ENCODE measurements around the gene CD180. TPM values are rescaled to one million over a fixed set of nuclear protein-coding genes. Genes with fewer than 3 reads are reported as not detected.
A peak's percentile ranks its signal among the peaks of the same experiment; 100 is the strongest.

Gene CD180
- total RNA-seq, 2 experiments from 2014 or later: not detected

GRCh38 chr5:67188274-67189078 is 8.1 kb downstream of the CD180 start:
- no peak for TF ChIP-seq CTCF (IDR thresholded peaks at IDR 0.05)
- peak overlapping the region; percentile 20 for H3K27ac Mint-ChIP-seq
- H3K9me3 Mint-ChIP-seq: no peaks in the 10 kb centered on the region
- ChIA-PET POLR2A (interaction anchor here (0.9 to 1.3 kb wide), 2 partner anchors 14 to 24 kb away, joined by 3 read pairs; no protein-coding TSS in a partner anchor), CTCF (interaction anchor here (1.4 kb wide), 1 partner anchor 17 kb away, joined by 5 read pairs; no protein-coding TSS in a partner anchor)
- H3K4me1 Mint-ChIP-seq (ENCODE audit: low read depth): peaks cover 28% of the 10 kb centered on the region
- H3K27me3 Mint-ChIP-seq: no peaks in the 10 kb centered on the region
- H3K4me3 Mint-ChIP-seq: no peak overlapping the region
- DNase-seq: no peak
- H3K36me3 Mint-ChIP-seq (ENCODE audit: low read depth): no peaks in the 10 kb centered on the region
- ATAC-seq: no peak
- intact Hi-C loops (cut with micrococcal nuclease): no loop called here

- Mint-ChIP-seq H3K27me3 (no peaks in the 10 kb centered on the region), H3K27ac (peak overlapping the region; percentile 9), H3K9me3 (no peaks in the 10 kb centered on the region), H3K4me3 (no peak overlapping the region), H3K4me1 (ENCODE audit: low read depth) (peaks cover 38% of the 10 kb centered on the region), H3K36me3 (ENCODE audit: low read depth) (no peaks in the 10 kb centered on the region)
- ATAC-seq (peak; percentile 41), DNase-seq (no peak)
- CTCF ChIA-PET: no interaction called here
- POLR2A ChIA-PET: no interaction called here
- intact Hi-C loops (cut with micrococcal nuclease): no loop called here
- no peak for TF ChIP-seq CTCF (IDR thresholded peaks at IDR 0.05)
Measured at GRCh38 chr5:67187006-67187715, 9.4 kb downstream of the CD180 start.

- CTCF ChIA-PET: interaction anchor here (2.2 kb wide), 1 partner anchor 17 kb away, joined by 6 read pairs; no protein-coding TSS in a partner anchor
- H3K4me1 Mint-ChIP-seq (ENCODE audit: low read depth): peaks cover 54% of the 10 kb centered on the region
- DNase-seq (no peak), ATAC-seq (no peak)
- POLR2A ChIA-PET: no interaction called here
- intact Hi-C loops (cut with micrococcal nuclease): no loop called here
- no peak for TF ChIP-seq CTCF (IDR thresholded peaks at IDR 0.05)
- no peaks in the 10 kb centered on the region for H3K36me3 Mint-ChIP-seq (ENCODE audit: low read depth)
- no peak overlapping the region for H3K27ac Mint-ChIP-seq
- H3K4me3 Mint-ChIP-seq: no peak overlapping the region
- no peaks in the 10 kb centered on the region for H3K27me3 Mint-ChIP-seq
- H3K9me3 Mint-ChIP-seq: no peaks in the 10 kb centered on the region
Measured at GRCh38 chr5:67183859-67184258, 12.7 kb downstream of the CD180 start.

- peak overlapping the region; percentile 82 for H3K27ac Mint-ChIP-seq
- ChIA-PET POLR2A (interaction anchor here (4.3 kb wide), 1 partner anchor 15 kb away, joined by 19 read pairs; no protein-coding TSS in a partner anchor), CTCF (interaction anchor here (1.2 to 2.2 kb wide), 3 partner anchors 15 to 23 kb away, joined by 3 to 6 read pairs (median 3); no protein-coding TSS in a partner anchor)
- DNase-seq (peak; percentile 20), ATAC-seq (peak; percentile 57)
- H3K9me3 Mint-ChIP-seq: peaks cover 9% of the 10 kb centered on the region
- H3K27me3 Mint-ChIP-seq: no peaks in the 10 kb centered on the region
- peaks cover 45% of the 10 kb centered on the region for H3K4me1 Mint-ChIP-seq (ENCODE audit: low read depth)
- H3K4me3 Mint-ChIP-seq: peak overlapping the region; percentile 24
- TF ChIP-seq CTCF (IDR thresholded peaks at IDR 0.05): no peak
- peaks cover 6% of the 10 kb centered on the region for H3K36me3 Mint-ChIP-seq (ENCODE audit: low read depth)
- intact Hi-C loops (cut with micrococcal nuclease): no loop called here
Measured at GRCh38 chr5:67182301-67182790, 14.3 kb downstream of the CD180 start.
